WTC11 (cell line): ENCODE measurements around the gene SMYD1. TPM values are rescaled to one million over a fixed set of nuclear protein-coding genes. Genes with fewer than 3 reads are reported as not detected.

ENCODE experiments used
- ATAC-seq: fragments of 200-7000 bp; cut with Tn5 transposase; 2 replicates; pipeline ENCODE4 v1.10.0; 2021; ENCODE audit warnings: mild to moderate bottlenecking, moderate library complexity
- CTCF ChIA-PET: fragments of 300-600 bp; sonication (Branson Sonifier 250); formaldehyde crosslinking; loops from one replicate; lab custom pipeline; 2021; ENCODE audit warnings: antibody characterized with exemption; lab: Charles Lee
- POLR2A ChIA-PET: fragments of 350-600 bp; sonication (Branson Sonifier 250); formaldehyde crosslinking; loops from one replicate; lab custom pipeline; 2021; ENCODE audit warnings: antibody characterized with exemption; lab: Charles Lee
- DNase-seq: peaks from one replicate; pipeline ENCODE4 v3.0.0; 2021; ENCODE audit warnings: low spot score
- H3K27ac Mint-ChIP-seq: 2 replicates; pipeline ENCODE4 v1.8.0; 2021; ENCODE audit warnings: mixed read lengths
- H3K27me3 Mint-ChIP-seq: 2 replicates; pipeline ENCODE4 v1.8.0; 2021; ENCODE audit warnings: low read depth, mild to moderate bottlenecking, moderate library complexity, mixed read lengths
- H3K36me3 Mint-ChIP-seq: 2 replicates; pipeline ENCODE4 v1.8.0; 2021; ENCODE audit warnings: mixed read lengths
- H3K4me1 Mint-ChIP-seq: 2 replicates; pipeline ENCODE4 v1.8.0; 2022; ENCODE audit warnings: mixed read lengths
- H3K4me3 Mint-ChIP-seq: 2 replicates; pipeline ENCODE4 v1.8.0; 2021; ENCODE audit warnings: mild to moderate bottlenecking, moderate library complexity, mixed read lengths
- H3K9me3 Mint-ChIP-seq: 2 replicates; pipeline ENCODE4 v1.8.0; 2021; ENCODE audit warnings: mixed read lengths
- CREM ChIP-seq: sonication (generic); formaldehyde crosslinking; IDR thresholded peaks from 2 replicates; pipeline ENCODE4 v1.8.1; 2022; ENCODE audit warnings: mild to moderate bottlenecking, missing genetic modification reagents, moderate library complexity
- GABPB1 ChIP-seq: sonication (generic); formaldehyde crosslinking; IDR thresholded peaks from 2 replicates; pipeline ENCODE4 v1.8.1; 2023; ENCODE audit warnings: mild to moderate bottlenecking, missing genetic modification reagents
- JAZF1 ChIP-seq: fragments of 250-450 bp; sonication (Bioruptor Pico); IDR thresholded peaks from 2 replicates; pipeline ENCODE4 v1.9.0; 2021; ENCODE audit warnings: moderate library complexity, mild to moderate bottlenecking, inconsistent platforms
- MYBL2 ChIP-seq: sonication (generic); formaldehyde crosslinking; IDR thresholded peaks from 2 replicates; pipeline ENCODE4 v1.8.1; 2023; ENCODE audit warnings: mild to moderate bottlenecking, moderate library complexity, missing genetic modification reagents
- NFATC4 ChIP-seq: fragments of 250-450 bp; sonication (Bioruptor Pico); IDR thresholded peaks from 2 replicates; pipeline ENCODE4 v1.9.0; 2021; ENCODE audit warnings: mild to moderate bottlenecking
- OVOL2 ChIP-seq: fragments of 250-450 bp; sonication (Bioruptor Pico); IDR thresholded peaks from 2 replicates; pipeline ENCODE4 v1.9.0; 2021; ENCODE audit warnings: mild to moderate bottlenecking, borderline replicate concordance
- PRRX2 ChIP-seq: fragments of 250-450 bp; sonication (Bioruptor Pico); IDR thresholded peaks from 2 replicates; pipeline ENCODE4 v1.8.0; 2021; ENCODE audit warnings: mild to moderate bottlenecking
- ZNF317 ChIP-seq: sonication (generic); formaldehyde crosslinking; IDR thresholded peaks from 2 replicates; pipeline ENCODE4 v1.8.1; 2023; ENCODE audit warnings: low read depth, mild to moderate bottlenecking, moderate library complexity, missing genetic modification reagents, borderline replicate concordance
- ZNF416 ChIP-seq: fragments of 250-450 bp; sonication (Bioruptor Pico); IDR thresholded peaks from 2 replicates; pipeline ENCODE4 v1.9.0; 2021; ENCODE audit warnings: mild to moderate bottlenecking, inconsistent platforms
- ZNF671 ChIP-seq: fragments of 250-450 bp; sonication (Bioruptor Pico); IDR thresholded peaks from 2 replicates; pipeline ENCODE4 v1.8.0; 2021; ENCODE audit warnings: mild to moderate bottlenecking
- total RNA-seq: library from RNA; stranded (reverse); gene quantifications from 3 replicates; pipeline ENCODE4 v1.2.3, GENCODE V29; 2021
- TF ChIP-seq, protein P1 (sequence below): fragments of 250-450 bp; sonication (Bioruptor Pico); IDR thresholded peaks from 2 replicates; pipeline ENCODE4 v1.8.0; 2021; ENCODE audit warnings: mild to moderate bottlenecking
- TF ChIP-seq, protein P2 (sequence below): sonication (generic); formaldehyde crosslinking; IDR thresholded peaks from 2 replicates; pipeline ENCODE4 v1.8.0; 2022; ENCODE audit warnings: mild to moderate bottlenecking, missing genetic modification reagents
- TF ChIP-seq, protein P3 (sequence below): sonication (generic); formaldehyde crosslinking; IDR thresholded peaks from 2 replicates; pipeline ENCODE4 v1.8.1; 2023; ENCODE audit warnings: mild to moderate bottlenecking, missing genetic modification reagents
- TF ChIP-seq, protein P4 (sequence below): sonication (generic); formaldehyde crosslinking; IDR thresholded peaks from 2 replicates; pipeline ENCODE4 v1.8.1; 2023; ENCODE audit warnings: mild to moderate bottlenecking, missing genetic modification reagents, moderate library complexity
- TF ChIP-seq, protein P5 (sequence below): sonication (generic); formaldehyde crosslinking; IDR thresholded peaks from 2 replicates; pipeline ENCODE4 v1.8.0; 2022; ENCODE audit warnings: mild to moderate bottlenecking, missing genetic modification reagents
- TF ChIP-seq, protein P6 (sequence below): sonication (generic); formaldehyde crosslinking; IDR thresholded peaks from 2 replicates; pipeline ENCODE4 v1.8.0; 2023; ENCODE audit warnings: missing genetic modification reagents
- TF ChIP-seq, protein P7 (sequence below): sonication (generic); formaldehyde crosslinking; IDR thresholded peaks from 2 replicates; pipeline ENCODE4 v1.8.0; 2022; ENCODE audit warnings: mild to moderate bottlenecking, missing genetic modification reagents
- TF ChIP-seq, protein P8 (sequence below): sonication (generic); formaldehyde crosslinking; IDR thresholded peaks from 2 replicates; pipeline ENCODE4 v1.8.0; 2022; ENCODE audit warnings: missing genetic modification reagents

The SMYD1 gene
- total RNA-seq, 1 experiment from 2014 or later: not detected

DNA sequence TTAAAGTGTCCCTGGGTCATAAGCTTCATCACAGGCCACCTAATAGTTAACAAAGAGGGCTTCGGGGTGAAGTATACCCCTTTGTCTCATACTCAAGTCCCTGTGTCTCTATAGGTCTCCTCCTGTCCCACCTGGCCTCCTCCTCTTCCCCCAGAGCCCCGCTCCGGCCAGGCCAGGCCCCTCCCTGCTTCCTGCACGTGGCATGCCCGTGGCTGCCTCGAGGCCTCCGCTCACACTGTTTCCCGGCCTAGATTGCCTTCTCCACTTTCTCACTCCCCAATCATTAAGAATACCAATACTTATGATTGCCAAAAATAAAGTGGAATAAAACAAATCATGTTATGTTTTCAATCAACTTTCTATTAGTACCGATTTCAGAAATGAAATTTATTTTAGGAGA is 18.8 kb downstream of the SMYD1 start:
- CTCF ChIA-PET: no interaction called here
- no peak for TF ChIP-seq OVOL2 (CRISPR knock-in tag)
- TF ChIP-seq, protein P1, sequence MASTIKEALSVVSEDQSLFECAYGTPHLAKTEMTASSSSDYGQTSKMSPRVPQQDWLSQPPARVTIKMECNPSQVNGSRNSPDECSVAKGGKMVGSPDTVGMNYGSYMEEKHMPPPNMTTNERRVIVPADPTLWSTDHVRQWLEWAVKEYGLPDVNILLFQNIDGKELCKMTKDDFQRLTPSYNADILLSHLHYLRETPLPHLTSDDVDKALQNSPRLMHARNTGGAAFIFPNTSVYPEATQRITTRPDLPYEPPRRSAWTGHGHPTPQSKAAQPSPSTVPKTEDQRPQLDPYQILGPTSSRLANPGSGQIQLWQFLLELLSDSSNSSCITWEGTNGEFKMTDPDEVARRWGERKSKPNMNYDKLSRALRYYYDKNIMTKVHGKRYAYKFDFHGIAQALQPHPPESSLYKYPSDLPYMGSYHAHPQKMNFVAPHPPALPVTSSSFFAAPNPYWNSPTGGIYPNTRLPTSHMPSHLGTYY: no peak
- TF ChIP-seq ZNF317 (CRISPR knock-in tag): no peak
- TF ChIP-seq, protein P2, sequence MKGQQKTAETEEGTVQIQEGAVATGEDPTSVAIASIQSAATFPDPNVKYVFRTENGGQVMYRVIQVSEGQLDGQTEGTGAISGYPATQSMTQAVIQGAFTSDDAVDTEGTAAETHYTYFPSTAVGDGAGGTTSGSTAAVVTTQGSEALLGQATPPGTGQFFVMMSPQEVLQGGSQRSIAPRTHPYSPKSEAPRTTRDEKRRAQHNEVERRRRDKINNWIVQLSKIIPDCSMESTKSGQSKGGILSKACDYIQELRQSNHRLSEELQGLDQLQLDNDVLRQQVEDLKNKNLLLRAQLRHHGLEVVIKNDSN (CRISPR knock-in tag): no peak
- TF ChIP-seq, protein P3, sequence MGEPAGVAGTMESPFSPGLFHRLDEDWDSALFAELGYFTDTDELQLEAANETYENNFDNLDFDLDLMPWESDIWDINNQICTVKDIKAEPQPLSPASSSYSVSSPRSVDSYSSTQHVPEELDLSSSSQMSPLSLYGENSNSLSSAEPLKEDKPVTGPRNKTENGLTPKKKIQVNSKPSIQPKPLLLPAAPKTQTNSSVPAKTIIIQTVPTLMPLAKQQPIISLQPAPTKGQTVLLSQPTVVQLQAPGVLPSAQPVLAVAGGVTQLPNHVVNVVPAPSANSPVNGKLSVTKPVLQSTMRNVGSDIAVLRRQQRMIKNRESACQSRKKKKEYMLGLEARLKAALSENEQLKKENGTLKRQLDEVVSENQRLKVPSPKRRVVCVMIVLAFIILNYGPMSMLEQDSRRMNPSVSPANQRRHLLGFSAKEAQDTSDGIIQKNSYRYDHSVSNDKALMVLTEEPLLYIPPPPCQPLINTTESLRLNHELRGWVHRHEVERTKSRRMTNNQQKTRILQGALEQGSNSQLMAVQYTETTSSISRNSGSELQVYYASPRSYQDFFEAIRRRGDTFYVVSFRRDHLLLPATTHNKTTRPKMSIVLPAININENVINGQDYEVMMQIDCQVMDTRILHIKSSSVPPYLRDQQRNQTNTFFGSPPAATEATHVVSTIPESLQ (CRISPR knock-in tag): no peak
- no peak for TF ChIP-seq CREM
- TF ChIP-seq ZNF416 (CRISPR knock-in tag): no peak
- TF ChIP-seq NFATC4 (CRISPR knock-in tag): no peak
- TF ChIP-seq MYBL2 (CRISPR knock-in tag): no peak
- TF ChIP-seq GABPB1 (CRISPR knock-in tag): no peak
- no peak for TF ChIP-seq PRRX2 (CRISPR knock-in tag)
- TF ChIP-seq, protein P4, sequence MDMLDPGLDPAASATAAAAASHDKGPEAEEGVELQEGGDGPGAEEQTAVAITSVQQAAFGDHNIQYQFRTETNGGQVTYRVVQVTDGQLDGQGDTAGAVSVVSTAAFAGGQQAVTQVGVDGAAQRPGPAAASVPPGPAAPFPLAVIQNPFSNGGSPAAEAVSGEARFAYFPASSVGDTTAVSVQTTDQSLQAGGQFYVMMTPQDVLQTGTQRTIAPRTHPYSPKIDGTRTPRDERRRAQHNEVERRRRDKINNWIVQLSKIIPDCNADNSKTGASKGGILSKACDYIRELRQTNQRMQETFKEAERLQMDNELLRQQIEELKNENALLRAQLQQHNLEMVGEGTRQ (CRISPR knock-in tag): no peak
- TF ChIP-seq, protein P5, sequence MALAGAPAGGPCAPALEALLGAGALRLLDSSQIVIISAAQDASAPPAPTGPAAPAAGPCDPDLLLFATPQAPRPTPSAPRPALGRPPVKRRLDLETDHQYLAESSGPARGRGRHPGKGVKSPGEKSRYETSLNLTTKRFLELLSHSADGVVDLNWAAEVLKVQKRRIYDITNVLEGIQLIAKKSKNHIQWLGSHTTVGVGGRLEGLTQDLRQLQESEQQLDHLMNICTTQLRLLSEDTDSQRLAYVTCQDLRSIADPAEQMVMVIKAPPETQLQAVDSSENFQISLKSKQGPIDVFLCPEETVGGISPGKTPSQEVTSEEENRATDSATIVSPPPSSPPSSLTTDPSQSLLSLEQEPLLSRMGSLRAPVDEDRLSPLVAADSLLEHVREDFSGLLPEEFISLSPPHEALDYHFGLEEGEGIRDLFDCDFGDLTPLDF (CRISPR knock-in tag): no peak
- no peak for TF ChIP-seq ZNF671
- TF ChIP-seq, protein P6, sequence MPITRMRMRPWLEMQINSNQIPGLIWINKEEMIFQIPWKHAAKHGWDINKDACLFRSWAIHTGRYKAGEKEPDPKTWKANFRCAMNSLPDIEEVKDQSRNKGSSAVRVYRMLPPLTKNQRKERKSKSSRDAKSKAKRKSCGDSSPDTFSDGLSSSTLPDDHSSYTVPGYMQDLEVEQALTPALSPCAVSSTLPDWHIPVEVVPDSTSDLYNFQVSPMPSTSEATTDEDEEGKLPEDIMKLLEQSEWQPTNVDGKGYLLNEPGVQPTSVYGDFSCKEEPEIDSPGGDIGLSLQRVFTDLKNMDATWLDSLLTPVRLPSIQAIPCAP (CRISPR knock-in tag): no peak
- TF ChIP-seq JAZF1 (CRISPR knock-in tag): no peak
- TF ChIP-seq, protein P7, sequence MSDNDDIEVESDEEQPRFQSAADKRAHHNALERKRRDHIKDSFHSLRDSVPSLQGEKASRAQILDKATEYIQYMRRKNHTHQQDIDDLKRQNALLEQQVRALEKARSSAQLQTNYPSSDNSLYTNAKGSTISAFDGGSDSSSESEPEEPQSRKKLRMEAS (CRISPR knock-in tag): no peak
- TF ChIP-seq, protein P8, sequence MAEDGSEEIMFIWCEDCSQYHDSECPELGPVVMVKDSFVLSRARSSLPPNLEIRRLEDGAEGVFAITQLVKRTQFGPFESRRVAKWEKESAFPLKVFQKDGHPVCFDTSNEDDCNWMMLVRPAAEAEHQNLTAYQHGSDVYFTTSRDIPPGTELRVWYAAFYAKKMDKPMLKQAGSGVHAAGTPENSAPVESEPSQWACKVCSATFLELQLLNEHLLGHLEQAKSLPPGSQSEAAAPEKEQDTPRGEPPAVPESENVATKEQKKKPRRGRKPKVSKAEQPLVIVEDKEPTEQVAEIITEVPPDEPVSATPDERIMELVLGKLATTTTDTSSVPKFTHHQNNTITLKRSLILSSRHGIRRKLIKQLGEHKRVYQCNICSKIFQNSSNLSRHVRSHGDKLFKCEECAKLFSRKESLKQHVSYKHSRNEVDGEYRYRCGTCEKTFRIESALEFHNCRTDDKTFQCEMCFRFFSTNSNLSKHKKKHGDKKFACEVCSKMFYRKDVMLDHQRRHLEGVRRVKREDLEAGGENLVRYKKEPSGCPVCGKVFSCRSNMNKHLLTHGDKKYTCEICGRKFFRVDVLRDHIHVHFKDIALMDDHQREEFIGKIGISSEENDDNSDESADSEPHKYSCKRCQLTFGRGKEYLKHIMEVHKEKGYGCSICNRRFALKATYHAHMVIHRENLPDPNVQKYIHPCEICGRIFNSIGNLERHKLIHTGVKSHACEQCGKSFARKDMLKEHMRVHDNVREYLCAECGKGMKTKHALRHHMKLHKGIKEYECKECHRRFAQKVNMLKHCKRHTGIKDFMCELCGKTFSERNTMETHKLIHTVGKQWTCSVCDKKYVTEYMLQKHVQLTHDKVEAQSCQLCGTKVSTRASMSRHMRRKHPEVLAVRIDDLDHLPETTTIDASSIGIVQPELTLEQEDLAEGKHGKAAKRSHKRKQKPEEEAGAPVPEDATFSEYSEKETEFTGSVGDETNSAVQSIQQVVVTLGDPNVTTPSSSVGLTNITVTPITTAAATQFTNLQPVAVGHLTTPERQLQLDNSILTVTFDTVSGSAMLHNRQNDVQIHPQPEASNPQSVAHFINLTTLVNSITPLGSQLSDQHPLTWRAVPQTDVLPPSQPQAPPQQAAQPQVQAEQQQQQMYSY: no peak
- H3K4me3 Mint-ChIP-seq: no peak overlapping the region

More for the DNA sequence above, 18.8 kb downstream of the SMYD1 start:
- POLR2A ChIA-PET: interaction anchor here (0.6 kb wide), 1 partner anchor 66 kb away, joined by 3 read pairs; no protein-coding TSS in a partner anchor
- ATAC-seq (no peak), DNase-seq (no peak)
- no peaks in the 10 kb centered on the region; the same call in 1 of the 2 replicates for H3K9me3 Mint-ChIP-seq
- H3K4me1 Mint-ChIP-seq: peaks cover 21% of the 10 kb centered on the region
- H3K27ac Mint-ChIP-seq: no peak overlapping the region
- no peaks in the 10 kb centered on the region; the same call in 1 of the 2 replicates for H3K27me3 Mint-ChIP-seq
- H3K36me3 Mint-ChIP-seq: no peaks in the 10 kb centered on the region
